HG03060 (cell line): ENCODE data around the gene THSD7A.

Experiments used
- ATAC-seq: cut with Tn5 transposase; IDR thresholded peaks from one replicate; pipeline ENCODE4 v1.9.1; 2021; ENCODE audit warnings: low read depth, moderate number of reproducible peaks; ENCODE audit not compliant: unreplicated experiment

THSD7A gene

DNA sequence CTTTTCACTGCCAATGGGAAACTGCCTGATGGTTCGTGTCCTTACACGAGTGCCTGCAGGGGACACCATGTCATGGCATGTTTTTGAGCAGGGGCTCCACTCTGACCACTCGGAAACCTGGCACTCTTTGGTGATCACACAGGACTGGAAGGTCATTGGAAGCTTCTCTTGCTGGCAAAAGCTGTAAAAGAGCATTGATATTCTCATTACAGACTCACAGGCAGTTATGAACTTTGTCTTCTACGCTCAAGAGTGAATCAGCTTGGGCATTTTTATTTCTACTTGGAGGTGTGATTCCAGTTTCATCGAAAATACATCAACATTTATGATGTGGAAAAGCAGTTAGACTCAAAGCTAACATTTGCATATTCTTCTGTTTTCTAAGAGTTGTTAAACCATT lies 238.7 kb downstream of the THSD7A start:
- ATAC-seq: no peak

- ATAC-seq: no peak
Observed at GRCh38 chr7:11592699-11593098, 239.3 kb downstream of the THSD7A start.

- ATAC-seq: no peak
Observed at GRCh38 chr7:11591943-11592342, 240.1 kb downstream of the THSD7A start.

- ATAC-seq: no peak
Observed at GRCh38 chr7:11591055-11591633, 240.9 kb downstream of the THSD7A start.

DNA sequence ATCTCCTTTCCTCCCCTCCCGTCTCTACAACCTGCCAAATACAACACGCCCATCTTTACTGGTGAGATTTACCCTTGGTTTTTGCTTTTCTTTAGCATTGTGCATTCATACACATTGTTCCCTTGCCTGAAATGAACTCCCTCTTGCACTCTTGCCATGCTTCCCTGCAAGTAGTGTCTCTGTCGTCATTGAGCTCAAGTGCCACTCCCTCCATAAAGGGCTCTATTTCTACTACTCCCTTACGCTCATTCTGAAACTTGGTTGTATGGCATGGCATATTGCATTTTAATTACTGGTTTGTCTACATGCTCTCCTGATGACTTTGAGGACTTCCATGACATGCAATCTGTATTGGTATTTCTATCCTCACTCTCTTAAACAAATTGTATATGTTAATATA lies 242.7 kb downstream of the THSD7A start:
- no peak for ATAC-seq

- no peak for ATAC-seq
Observed at GRCh38 chr7:11587814-11588213, 244.2 kb downstream of the THSD7A start.

GRCh38 chr7:11587048-11587447 lies 244.9 kb downstream of the THSD7A start:
- ATAC-seq: no peak

DNA sequence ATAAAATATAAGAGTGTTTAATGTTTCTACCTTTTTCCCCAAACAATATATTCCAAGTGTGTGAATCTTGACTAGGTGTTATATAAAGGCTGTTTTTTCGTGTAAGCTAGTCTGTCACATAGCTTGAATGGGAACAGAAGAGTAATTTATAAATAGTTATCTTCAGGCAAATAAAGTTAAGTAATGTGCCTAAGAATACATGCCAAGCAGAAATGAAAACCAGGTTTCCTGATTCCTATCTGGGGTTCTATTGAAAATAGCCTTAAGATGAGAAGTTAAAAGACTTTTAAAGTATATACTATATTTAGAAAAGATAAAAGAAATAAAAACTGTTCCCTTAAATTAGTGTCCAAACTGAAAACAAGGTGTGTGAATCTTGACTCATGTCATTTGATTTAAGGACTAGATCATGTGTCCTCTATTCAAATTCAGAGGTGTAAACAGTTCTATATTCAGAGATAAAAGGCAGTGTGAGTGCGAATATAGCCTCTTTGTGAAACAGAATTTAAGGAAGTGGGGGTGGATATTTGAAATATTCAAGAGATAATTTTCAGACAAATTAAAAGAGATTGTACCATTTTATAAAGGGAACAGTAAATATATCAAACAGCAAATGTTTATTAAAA lies 247.5 kb downstream of the THSD7A start:
- no peak for ATAC-seq

DNA sequence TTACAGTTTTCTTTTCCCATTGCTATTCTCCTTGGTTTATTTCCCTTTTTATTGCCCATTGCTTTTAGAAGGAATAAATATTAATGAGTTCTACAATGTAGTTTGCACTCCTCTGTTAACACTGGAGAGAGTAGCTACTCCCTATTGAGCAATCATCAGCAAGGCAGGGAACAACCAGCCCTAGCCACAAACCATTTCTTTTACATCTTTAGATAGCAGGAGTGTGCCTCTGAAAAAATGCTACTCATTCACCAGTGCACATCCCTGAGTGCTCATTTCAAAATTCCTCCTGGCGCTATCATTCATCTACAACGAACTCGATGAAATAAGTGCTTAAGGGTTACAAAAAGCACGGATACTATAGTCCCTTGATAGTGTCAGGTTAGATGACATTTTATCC lies 252.9 kb downstream of the THSD7A start:
- ATAC-seq: no peak

DNA sequence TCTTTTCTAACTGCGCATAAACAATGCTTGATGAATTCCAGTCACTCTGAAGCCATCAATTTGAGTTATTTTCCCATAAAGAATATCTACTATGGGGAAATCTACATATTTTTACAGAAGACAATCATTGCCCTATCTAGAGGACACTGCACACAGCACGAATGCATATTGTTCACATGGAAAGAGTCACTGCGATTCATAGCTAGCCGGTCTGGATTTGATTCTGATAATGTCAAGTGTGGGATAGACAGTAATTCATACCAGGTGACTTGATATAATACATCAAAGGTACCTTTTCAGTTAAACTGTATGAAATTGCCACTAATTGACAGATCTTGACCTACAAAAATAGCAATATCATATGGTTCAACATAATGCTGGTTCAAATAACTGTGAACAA lies 255.7 kb downstream of the THSD7A start:
- ATAC-seq: no peak

GRCh38 chr7:11573128-11573750 lies 258.8 kb downstream of the THSD7A start:
- no peak for ATAC-seq

DNA sequence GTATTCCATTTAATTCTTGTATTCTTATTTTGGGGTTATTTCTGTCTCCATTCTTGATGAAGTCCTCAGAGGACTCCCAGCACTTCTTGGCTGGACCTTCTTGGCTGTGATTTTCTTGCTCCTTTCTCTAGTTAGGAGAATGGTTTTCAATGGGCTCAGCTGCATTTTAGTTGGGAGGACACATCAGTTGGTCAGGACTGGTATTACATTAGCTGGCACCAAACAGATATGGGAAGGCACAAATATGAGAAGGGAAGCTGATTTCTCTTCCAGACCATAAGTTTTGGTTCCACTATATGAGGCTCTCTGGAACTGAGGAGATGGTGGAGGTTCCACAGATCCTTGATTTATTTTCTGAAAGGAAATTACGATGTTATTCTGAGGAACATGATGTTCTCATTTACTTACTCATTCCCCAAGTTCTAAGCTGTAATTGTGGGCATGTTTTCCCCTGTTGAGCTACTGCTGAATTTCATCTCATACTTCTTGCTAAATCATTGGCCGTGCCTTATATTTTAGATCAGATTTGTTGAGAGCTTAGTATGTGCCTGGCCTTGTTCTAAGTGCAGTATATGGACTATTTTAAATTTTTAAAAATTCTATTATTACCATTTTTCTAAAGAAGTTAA lies 261.0 kb downstream of the THSD7A start:
- ATAC-seq: no peak

GRCh38 chr7:11570205-11570604 lies 261.8 kb downstream of the THSD7A start:
- ATAC-seq: no peak

DNA sequence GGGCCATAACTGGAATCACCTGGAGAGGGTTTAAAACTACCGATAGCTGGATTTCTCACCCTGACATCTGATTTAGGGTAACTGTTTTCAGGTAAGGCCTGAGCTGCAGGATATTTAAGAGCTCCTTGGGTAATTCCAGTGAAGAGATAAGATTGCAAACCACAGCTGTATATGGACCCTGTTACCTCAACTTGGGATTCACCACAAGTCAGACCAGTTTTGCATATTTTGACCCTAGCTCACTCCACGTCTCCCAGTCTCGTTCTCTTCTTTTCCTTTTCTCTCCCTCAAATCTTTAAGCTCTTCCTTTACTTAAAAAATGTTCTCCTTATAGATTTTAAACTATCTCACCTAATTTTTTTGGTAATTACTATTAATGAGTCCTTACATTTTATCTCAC lies 264.4 kb downstream of the THSD7A start:
- no peak for ATAC-seq

GRCh38 chr7:11557627-11558026 lies 274.4 kb downstream of the THSD7A start:
- peak; percentile 69 for ATAC-seq

- no peak for ATAC-seq
Observed at GRCh38 chr7:11552676-11553296, 279.2 kb downstream of the THSD7A start.

DNA sequence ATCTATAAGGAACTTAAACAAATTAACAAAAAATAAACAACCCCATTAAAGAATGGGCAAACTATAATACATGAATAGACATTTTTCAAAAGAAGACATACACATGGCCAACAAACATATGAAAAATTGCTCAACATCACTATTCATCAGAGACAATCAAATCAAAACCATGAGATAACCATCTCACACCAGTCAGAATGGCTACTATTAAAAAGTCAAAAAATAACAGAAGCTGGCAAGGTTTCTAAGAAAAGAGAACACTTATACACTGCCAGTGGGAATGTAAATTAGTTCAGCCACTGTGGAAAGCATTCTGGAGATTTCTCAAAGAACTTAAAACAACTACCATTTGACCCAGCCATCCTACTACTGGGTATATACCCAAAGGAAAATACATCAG lies 280.5 kb downstream of the THSD7A start:
- ATAC-seq: no peak

- ATAC-seq: no peak
Observed at GRCh38 chr7:11548532-11548931, 283.5 kb downstream of the THSD7A start.

DNA sequence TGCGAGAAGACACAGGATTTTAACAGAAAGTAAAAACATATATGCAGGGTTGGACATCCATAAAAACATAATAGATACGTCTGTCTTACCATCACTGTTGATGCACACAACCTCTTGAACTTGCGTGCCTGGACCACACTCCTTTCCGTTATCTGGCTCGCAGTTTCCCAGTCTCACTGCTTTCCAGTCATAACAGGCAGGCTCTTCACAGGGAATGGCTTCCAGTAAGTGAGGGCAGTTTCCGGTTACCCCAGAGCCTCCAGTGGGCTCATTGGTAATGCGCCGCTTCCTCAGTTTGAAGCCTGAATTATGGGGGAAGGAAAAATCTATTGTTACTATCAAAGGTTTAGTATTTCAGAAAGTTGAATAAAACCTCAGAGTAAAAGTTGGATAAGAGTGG lies 290.7 kb downstream of the THSD7A start:
- ATAC-seq: no peak

GRCh38 chr7:11540271-11540761 lies 291.7 kb downstream of the THSD7A start:
- no peak for ATAC-seq

DNA sequence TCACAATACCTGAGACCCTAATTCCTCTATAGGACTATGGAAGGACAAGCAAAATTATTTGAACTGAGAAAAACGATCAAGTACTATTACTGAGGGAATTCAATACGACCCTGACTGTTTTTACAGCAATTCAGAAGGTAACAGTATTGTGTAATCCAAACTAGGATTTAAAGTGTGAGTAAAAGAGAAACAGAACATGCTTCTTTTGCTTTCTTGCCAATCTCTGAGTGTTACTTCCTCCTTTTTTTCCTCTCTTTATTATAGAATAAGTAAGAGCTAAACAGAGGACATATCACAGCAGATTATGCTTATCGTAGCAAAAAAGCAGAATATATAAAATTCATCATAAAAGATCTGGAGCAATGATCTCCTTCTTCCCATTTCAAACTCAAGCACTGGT lies 292.1 kb downstream of the THSD7A start:
- no peak for ATAC-seq
